Measurements from ENCODE around the gene PLA2G2D.
A peak's percentile ranks its signal among the peaks of the same experiment; 100 is the strongest.

GRCh38 chr1:20164694-20165202 is 45.4 kb upstream of the PLA2G2D start:
- TF ChIP-seq CTCF (IDR thresholded peaks at IDR 0.05) (no peak), POLR2A (IDR thresholded peaks at IDR 0.05) (no peak), POLR2AphosphoS5 (IDR thresholded peaks at IDR 0.05) (peak in 1 of 2 donors; percentile 8), EP300 (IDR thresholded peaks at IDR 0.05) (no peak)

All from upper lobe of left lung (tissue), 4 donors.